T-helper 1 cell (primary cell): ENCODE data around the gene MIOX.
"Not testable (repeated sequence)": the region's sequence is repeated elsewhere in the genome, so short reads cannot be mapped to it uniquely, and the experiment has no call there.

ENCODE experiments used
- DNase-seq, 5 donors: peaks; one replicate each; pipeline ENCODE4 v3.0.0-alpha.2; 2012 to 2020

Gene MIOX

GRCh38 chr22:50517495-50518260 is 31.0 kb downstream of the MIOX start:
- DNase-seq = no peak

- no peak for DNase-seq
These were observed 31.9 kb downstream of the MIOX start for GRCh38 chr22:50518606-50519005.

- DNase-seq = no peak
These were observed 32.5 kb downstream of the MIOX start for GRCh38 chr22:50519151-50519550.

GRCh38 chr22:50520184-50520583 is 33.5 kb downstream of the MIOX start:
- not testable (repeated sequence) for DNase-seq

- DNase-seq = no peak
These were observed 34.3 kb downstream of the MIOX start for GRCh38 chr22:50520826-50521453.

- no peak for DNase-seq
These were observed 35.1 kb downstream of the MIOX start for GRCh38 chr22:50521710-50522109.

DNA sequence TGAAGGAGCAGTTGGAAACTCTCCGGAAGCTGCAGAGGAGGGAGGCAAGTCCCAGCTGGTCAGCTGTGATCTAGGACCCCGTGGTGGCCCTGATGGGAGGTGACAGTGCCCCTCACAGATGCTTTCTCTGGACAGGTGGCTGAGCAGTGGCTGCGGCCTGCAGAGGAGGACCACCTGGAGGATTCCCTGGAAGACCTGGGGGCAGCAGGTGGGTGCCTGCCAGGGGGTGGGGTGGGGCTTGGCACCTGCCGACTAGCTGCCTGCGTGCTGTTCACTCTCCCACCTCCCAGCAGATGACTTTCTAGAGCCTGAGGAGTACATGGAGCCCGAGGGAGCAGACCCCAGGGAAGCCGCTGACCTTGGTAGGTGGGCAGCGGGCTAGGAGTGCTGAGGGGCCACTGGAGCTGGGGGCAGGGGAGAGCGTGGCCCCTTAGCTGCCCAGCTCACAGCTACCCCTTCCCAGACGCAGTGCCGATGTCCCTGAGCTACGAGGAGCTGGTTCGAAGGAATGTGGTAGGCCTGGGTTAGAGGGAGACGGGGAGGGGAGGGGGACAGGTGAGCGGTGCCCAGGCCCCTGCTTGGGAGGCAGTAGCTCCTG is 35.6 kb downstream of the MIOX start:
- no peak for DNase-seq

DNA sequence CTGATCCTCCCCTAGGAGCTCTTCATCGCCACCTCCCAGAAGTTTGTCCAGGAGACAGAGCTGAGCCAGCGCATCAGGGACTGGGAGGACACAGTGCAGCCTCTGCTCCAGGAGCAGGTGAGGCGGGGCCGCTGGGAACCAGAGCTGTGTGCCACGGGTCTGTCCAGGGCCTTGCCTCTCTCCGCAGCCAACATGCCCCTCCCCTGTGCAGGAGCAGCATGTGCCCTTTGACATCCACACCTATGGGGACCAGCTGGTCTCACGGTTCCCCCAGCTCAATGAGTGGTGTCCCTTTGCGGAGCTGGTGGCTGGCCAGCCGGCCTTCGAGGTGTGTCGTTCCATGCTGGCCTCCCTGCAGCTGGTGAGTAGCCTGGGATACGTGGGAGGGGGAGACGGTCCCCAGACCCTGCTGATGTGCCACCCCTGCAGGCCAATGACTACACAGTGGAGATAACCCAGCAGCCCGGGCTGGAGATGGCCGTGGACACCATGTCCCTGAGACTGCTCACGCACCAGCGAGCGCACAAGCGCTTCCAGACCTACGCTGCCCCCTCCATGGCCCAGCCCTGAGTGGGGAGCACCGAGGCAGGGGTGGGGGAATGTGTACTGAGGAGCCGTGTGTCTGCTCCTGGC is 36.3 kb downstream of the MIOX start:
- no peak for DNase-seq

DNA sequence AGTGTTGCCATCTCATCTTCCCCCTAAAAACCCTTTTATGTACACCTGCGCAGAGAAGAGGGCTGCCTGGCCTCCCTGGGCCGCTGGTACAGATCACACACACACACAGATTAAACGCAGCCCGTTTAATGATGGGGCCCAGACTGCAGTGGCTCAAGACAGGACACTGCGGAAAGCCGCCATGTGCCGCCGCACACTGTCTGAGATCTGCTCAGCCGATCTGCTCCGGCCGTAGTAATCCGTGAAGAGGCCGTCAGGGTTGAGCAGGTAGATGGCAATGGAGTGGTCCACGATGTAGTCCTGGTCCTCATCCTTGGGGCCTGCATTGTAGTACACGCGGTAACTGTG is 36.8 kb downstream of the MIOX start:
- no peak for DNase-seq

DNA sequence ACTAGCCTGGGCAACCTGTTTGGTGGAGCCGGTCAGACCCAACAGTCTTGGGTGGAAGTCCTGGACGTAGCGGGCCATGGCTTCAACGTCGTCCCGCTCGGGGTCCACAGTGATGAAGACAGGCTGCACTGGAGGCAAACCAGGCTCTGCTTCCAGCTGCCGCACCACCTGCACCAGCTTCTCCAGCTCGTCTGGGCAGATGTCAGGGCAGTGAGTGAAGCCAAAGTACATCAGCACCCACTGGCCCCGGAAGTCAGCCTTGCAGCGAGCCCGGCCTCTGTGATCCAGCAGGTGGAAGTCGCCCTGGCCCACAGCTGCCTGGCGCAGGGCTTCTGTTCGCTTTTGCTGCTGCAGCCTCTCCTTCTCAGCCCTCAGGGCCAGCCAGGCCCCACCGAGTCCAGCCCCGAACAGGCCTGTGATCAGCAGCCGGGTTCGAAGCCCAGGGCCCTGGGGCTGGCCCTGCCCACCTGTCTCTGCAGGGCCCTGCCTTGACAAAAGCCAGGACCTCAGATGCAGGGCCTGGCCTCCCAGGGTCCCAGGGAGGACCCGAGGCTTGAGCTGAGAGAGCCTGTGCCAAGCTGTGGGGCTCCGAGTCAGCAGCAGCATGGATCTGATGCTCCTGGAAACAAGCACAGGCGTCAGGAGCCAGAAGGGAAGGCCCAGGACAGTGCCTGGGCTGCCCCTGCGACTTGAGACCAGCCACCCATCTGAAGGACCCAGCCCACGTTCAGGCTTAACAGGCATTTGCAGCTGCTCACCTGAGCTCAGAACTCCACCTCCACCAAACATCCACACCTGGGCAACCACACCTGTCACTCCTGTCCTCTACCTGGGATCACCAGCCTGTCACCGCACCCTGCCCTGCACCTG is 37.4 kb downstream of the MIOX start:
- DNase-seq = no peak

GRCh38 chr22:50524676-50525103 is 38.0 kb downstream of the MIOX start:
- DNase-seq = no peak

DNA sequence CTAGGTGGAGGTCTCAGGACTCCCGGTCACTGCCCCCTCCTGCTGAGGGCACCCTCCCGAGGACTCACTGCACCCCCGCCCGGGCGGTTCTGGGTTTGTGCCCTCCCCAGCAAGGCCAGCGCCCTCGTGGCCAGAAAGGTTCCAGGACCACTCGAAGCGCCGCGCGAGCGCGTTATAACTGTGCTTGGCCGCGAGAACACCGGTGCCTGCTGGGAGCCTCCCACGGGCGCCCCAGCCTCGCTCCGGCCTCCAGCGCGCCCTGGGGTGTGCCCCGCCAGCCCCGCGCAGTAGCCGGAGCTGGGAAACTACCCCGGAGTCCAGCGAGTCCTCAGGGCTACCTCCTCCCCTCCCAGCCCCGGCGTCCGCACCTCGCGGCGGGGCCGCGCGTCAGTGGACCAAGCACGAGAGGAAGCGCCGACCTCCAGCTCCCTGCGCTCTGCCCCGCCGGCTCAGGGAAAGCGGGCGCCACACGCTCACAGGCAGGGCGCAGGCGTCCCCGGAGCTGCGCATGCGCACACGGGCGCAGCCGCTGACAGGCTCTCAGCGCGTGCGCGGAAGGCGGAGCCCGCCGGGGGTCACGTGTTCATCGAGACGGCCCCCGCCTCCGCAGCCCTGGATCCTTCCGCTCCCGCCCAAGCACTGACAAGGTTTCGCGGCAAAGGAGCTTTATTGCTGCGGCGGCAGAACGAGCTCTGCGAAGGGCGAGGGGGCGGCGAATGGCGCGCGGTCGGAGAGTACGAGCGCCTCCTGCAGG is 38.6 kb downstream of the MIOX start, which contains the start of gene SCO2:
SCO2 (minus strand) TSS at position 495 of the 754 bp plus-strand sequence. CDS start 1,187 bp downstream, outside the sequence.
- DNase-seq = peak; percentile 95 to 98 (median 97)

- DNase-seq = no peak
These were observed 39.1 kb downstream of the MIOX start for GRCh38 chr22:50525858-50526107.

GRCh38 chr22:50526108-50526833 is 39.6 kb downstream of the MIOX start:
- DNase-seq = peak; percentile 76 to 91 (median 81)

- DNase-seq = peak in 1 of 5 donors; percentile 55
These were observed 40.5 kb downstream of the MIOX start for GRCh38 chr22:50526834-50527801.

GRCh38 chr22:50527921-50528681 is 41.4 kb downstream of the MIOX start:
- no peak for DNase-seq

DNA sequence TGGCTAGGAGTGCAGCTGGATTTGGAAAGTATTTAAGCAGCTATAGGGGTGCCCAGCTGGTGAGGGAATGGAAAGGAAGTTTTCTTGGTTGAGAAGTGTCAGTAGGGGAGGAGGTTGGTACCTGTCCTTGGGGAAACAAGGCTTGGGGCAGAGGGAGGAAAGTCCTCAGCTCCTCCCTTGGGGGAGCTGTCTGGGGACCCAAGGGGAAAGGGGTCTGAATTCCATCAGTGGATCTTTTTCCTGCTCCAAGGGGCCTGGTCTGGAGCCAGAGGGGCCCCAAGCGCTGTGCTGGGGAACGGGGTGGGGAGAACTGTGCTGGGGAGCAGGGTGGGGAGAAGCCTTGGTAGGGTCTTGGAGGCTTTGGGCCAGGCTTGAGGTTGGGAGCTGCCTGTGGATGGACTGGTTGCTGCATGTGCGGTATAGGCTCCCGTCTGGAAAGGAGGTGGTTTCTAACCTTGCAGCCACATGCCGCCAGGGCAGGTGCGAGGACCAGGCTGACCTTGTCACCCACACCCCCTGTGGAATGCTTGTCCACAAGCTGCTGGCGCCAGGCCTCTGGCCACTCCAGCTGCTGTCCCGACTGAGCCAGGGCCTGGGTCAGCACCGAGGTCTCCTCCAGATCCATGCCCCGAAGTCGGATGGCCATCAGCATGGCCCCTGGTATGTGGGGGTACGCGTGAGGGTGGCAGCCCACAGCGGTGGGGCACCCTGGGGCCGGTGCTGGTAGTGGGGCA is 42.2 kb downstream of the MIOX start:
- DNase-seq = no peak

GRCh38 chr22:50529416-50529896 is 42.8 kb downstream of the MIOX start:
- DNase-seq = no peak
